WTC11 (cell line): ENCODE results near the gene ISCU. TPM values are rescaled to one million over a fixed set of nuclear protein-coding genes. Genes with fewer than 3 reads are reported as not detected.

Experiments
- ATAC-seq: fragments of 200-7000 bp; cut with Tn5 transposase; 2 replicates; pipeline ENCODE4 v1.10.0; 2021; ENCODE audit warnings: mild to moderate bottlenecking, moderate library complexity
- CTCF ChIA-PET: fragments of 300-600 bp; sonication (Branson Sonifier 250); formaldehyde crosslinking; loops from one replicate; lab custom pipeline; 2021; ENCODE audit warnings: antibody characterized with exemption; lab: Charles Lee
- POLR2A ChIA-PET: fragments of 350-600 bp; sonication (Branson Sonifier 250); formaldehyde crosslinking; loops from one replicate; lab custom pipeline; 2021; ENCODE audit warnings: antibody characterized with exemption; lab: Charles Lee
- DNase-seq: peaks from one replicate; pipeline ENCODE4 v3.0.0; 2021; ENCODE audit warnings: low spot score
- H3K27ac Mint-ChIP-seq: 2 replicates; pipeline ENCODE4 v1.8.0; 2021; ENCODE audit warnings: mixed read lengths
- H3K27me3 Mint-ChIP-seq: 2 replicates; pipeline ENCODE4 v1.8.0; 2021; ENCODE audit warnings: low read depth, mild to moderate bottlenecking, moderate library complexity, mixed read lengths
- H3K36me3 Mint-ChIP-seq: 2 replicates; pipeline ENCODE4 v1.8.0; 2021; ENCODE audit warnings: mixed read lengths
- H3K4me1 Mint-ChIP-seq: 2 replicates; pipeline ENCODE4 v1.8.0; 2022; ENCODE audit warnings: mixed read lengths
- H3K4me3 Mint-ChIP-seq: 2 replicates; pipeline ENCODE4 v1.8.0; 2021; ENCODE audit warnings: mild to moderate bottlenecking, moderate library complexity, mixed read lengths
- H3K9me3 Mint-ChIP-seq: 2 replicates; pipeline ENCODE4 v1.8.0; 2021; ENCODE audit warnings: mixed read lengths
- ATF6 ChIP-seq: sonication (generic); formaldehyde crosslinking; IDR thresholded peaks from 2 replicates; pipeline ENCODE4 v1.8.1; 2023; ENCODE audit warnings: mild to moderate bottlenecking, missing genetic modification reagents
- CREB1 ChIP-seq: sonication (generic); formaldehyde crosslinking; IDR thresholded peaks from 2 replicates; pipeline ENCODE4 v1.8.0; 2023; ENCODE audit warnings: mild to moderate bottlenecking, missing genetic modification reagents
- GABPB1 ChIP-seq: sonication (generic); formaldehyde crosslinking; IDR thresholded peaks from 2 replicates; pipeline ENCODE4 v1.8.1; 2023; ENCODE audit warnings: mild to moderate bottlenecking, missing genetic modification reagents
- JAZF1 ChIP-seq: fragments of 250-450 bp; sonication (Bioruptor Pico); IDR thresholded peaks from 2 replicates; pipeline ENCODE4 v1.9.0; 2021; ENCODE audit warnings: moderate library complexity, mild to moderate bottlenecking, inconsistent platforms
- JUN ChIP-seq: sonication (generic); formaldehyde crosslinking; IDR thresholded peaks from 2 replicates; pipeline ENCODE4 v1.8.0; 2023; ENCODE audit warnings: mild to moderate bottlenecking, missing genetic modification reagents
- MAX ChIP-seq: sonication (generic); formaldehyde crosslinking; IDR thresholded peaks from 2 replicates; pipeline ENCODE4 v1.8.0; 2022; ENCODE audit warnings: mild to moderate bottlenecking, missing genetic modification reagents
- MLX ChIP-seq: sonication (generic); formaldehyde crosslinking; IDR thresholded peaks from 2 replicates; pipeline ENCODE4 v1.8.1; 2023; ENCODE audit warnings: mild to moderate bottlenecking, missing genetic modification reagents, moderate library complexity
- NFYB ChIP-seq: sonication (generic); formaldehyde crosslinking; conservative IDR thresholded peaks from 2 replicates; pipeline ENCODE4 v1.8.0; 2022; ENCODE audit warnings: low read depth, missing genetic modification reagents
- OVOL2 ChIP-seq: fragments of 250-450 bp; sonication (Bioruptor Pico); IDR thresholded peaks from 2 replicates; pipeline ENCODE4 v1.9.0; 2021; ENCODE audit warnings: mild to moderate bottlenecking, borderline replicate concordance
- PRRX2 ChIP-seq: fragments of 250-450 bp; sonication (Bioruptor Pico); IDR thresholded peaks from 2 replicates; pipeline ENCODE4 v1.8.0; 2021; ENCODE audit warnings: mild to moderate bottlenecking
- SMAD3 ChIP-seq: sonication (generic); formaldehyde crosslinking; IDR thresholded peaks from 2 replicates; pipeline ENCODE4 v1.8.0; 2022; ENCODE audit warnings: missing genetic modification reagents, mild to moderate bottlenecking, borderline replicate concordance
- TEAD1 ChIP-seq: sonication (generic); formaldehyde crosslinking; IDR thresholded peaks from 2 replicates; pipeline ENCODE4 v1.8.0; 2022; ENCODE audit warnings: mild to moderate bottlenecking, missing genetic modification reagents
- ZNF532 ChIP-seq: fragments of 250-450 bp; sonication (Bioruptor Pico); IDR thresholded peaks from 2 replicates; pipeline ENCODE4 v1.9.0; 2021; ENCODE audit warnings: mild to moderate bottlenecking, borderline replicate concordance
- ZSCAN18 ChIP-seq: fragments of 250-450 bp; sonication (Bioruptor Pico); IDR thresholded peaks from 2 replicates; pipeline ENCODE4 v2.1.2; 2022; ENCODE audit warnings: mild to moderate bottlenecking, moderate library complexity
- total RNA-seq: library from RNA; stranded (reverse); gene quantifications from 3 replicates; pipeline ENCODE4 v1.2.3, GENCODE V29; 2021

The ISCU gene
- total RNA-seq, 1 experiment from 2014 or later = 85.9 TPM

GRCh38 chr12:108517288-108518100 lies 44.9 kb upstream of the ISCU start (continued):
- TF ChIP-seq ZNF532 (no peak), OVOL2 (no peak), PRRX2 (CRISPR knock-in tag) (no peak), JUN (CRISPR knock-in tag) (no peak), MAX (CRISPR knock-in tag) (no peak), MLX (CRISPR knock-in tag) (no peak), ZSCAN18 (CRISPR knock-in tag) (no peak), SMAD3 (CRISPR knock-in tag) (no peak), JAZF1 (no peak), CREB1 (CRISPR knock-in tag) (no peak)

GRCh38 chr12:108518101-108518715 lies 44.2 kb upstream of the ISCU start:
- Mint-ChIP-seq H3K27ac (no peak overlapping the region), H3K4me1 (peaks cover 9% of the 10 kb centered on the region), H3K4me3 (no peak overlapping the region), H3K9me3 (no peaks in the 10 kb centered on the region), H3K27me3 (no peaks in the 10 kb centered on the region; the same call in 1 of the 2 replicates), H3K36me3 (peaks cover 46% of the 10 kb centered on the region)
- no peak for DNase-seq
- ChIA-PET POLR2A (no interaction called here), CTCF (interaction anchor here (1.5 kb wide), 1 partner anchor 528 kb away, joined by 4 read pairs; no protein-coding TSS in a partner anchor)
- TF ChIP-seq GABPB1 (CRISPR knock-in tag) = no peak
- no peak for TF ChIP-seq TEAD1
- no peak for TF ChIP-seq ATF6
- no peak for TF ChIP-seq NFYB
- no peak for ATAC-seq
